GM12878 (cell line): ENCODE measurements around the gene ZBTB7B. TPM values are rescaled to one million over a fixed set of nuclear protein-coding genes. Genes with fewer than 3 reads are reported as not detected.

Experiments
- ATF7 ChIP-seq: fragments of 450-650 bp; IDR thresholded peaks from 2 replicates; pipeline ENCODE4 v1.6.1; 2016; ENCODE audit warnings: low read depth, mild to moderate bottlenecking
- CTCF ChIP-seq, 3 experiments: IDR thresholded peaks in 2 of 3; conservative IDR thresholded peaks in 1 of 3; 2 replicates each; pipeline ENCODE4 v1.5.1; 2011; ENCODE audit warnings: low read depth in 3 of 3, low read length in 3 of 3, mild to moderate bottlenecking in 3 of 3, control low read depth in 2 of 3, moderate library complexity in 2 of 3, inconsistent platforms in 1 of 3, mixed read lengths in 1 of 3; ENCODE audit not compliant: control insufficient read depth in 2 of 3, insufficient read depth in 1 of 3; ENCODE audit errors: extremely low read depth in 1 of 3
- EGR1 ChIP-seq, 2 experiments: IDR thresholded peaks; 1 replicate in 1 of 2; 2 replicates in 1 of 2; pipeline ENCODE4 v1.6.1; 2011 to 2012; ENCODE audit warnings: low read depth in 2 of 2, low read length in 2 of 2, borderline replicate concordance in 1 of 2, mild to moderate bottlenecking in 1 of 2, moderate library complexity in 1 of 2
- EZH2 ChIP-seq: IDR thresholded peaks from 2 replicates; pipeline ENCODE4 v1.6.1; 2012; ENCODE audit warnings: low read depth, mild to moderate bottlenecking, control low read depth, inconsistent platforms, low read length, borderline replicate concordance; ENCODE audit not compliant: control insufficient read depth
- HDAC6 ChIP-seq: fragments of 200-600 bp; sonication (generic); IDR thresholded peaks from one replicate; pipeline ENCODE4 v1.8.0; 2017; ENCODE audit warnings: antibody characterized with exemption; ENCODE audit not compliant: unreplicated experiment
- IRF5 ChIP-seq: fragments of 450-650 bp; IDR thresholded peaks from 2 replicates; pipeline ENCODE4 v1.6.1; 2017; ENCODE audit warnings: borderline replicate concordance
- KAT2A ChIP-seq: conservative IDR thresholded peaks from 2 replicates; pipeline ENCODE4 v1.6.1; 2011; ENCODE audit warnings: low read depth, low read length; ENCODE audit not compliant: control insufficient read depth
- MTA2 ChIP-seq: fragments of 450-650 bp; IDR thresholded peaks from 2 replicates; pipeline ENCODE4 v1.6.1; 2016; ENCODE audit warnings: low read depth, mild to moderate bottlenecking, moderate library complexity
- MTA3 ChIP-seq: IDR thresholded peaks from 2 replicates; pipeline ENCODE4 v1.6.1; 2012; ENCODE audit warnings: low read length, inconsistent platforms, borderline replicate concordance
- NRF1 ChIP-seq: conservative IDR thresholded peaks from 2 replicates; pipeline ENCODE4 v1.6.1; 2011; ENCODE audit warnings: mild to moderate bottlenecking, low read depth, low read length, improper control_type of control experiment
- PML ChIP-seq: IDR thresholded peaks from 2 replicates; pipeline ENCODE4 v1.6.1; 2012; ENCODE audit warnings: low read length, inconsistent platforms
- RCOR1 ChIP-seq: conservative IDR thresholded peaks from 2 replicates; pipeline ENCODE4 v1.6.1; 2012; ENCODE audit warnings: low read depth, low read length, improper control_type of control experiment
- SMAD5 ChIP-seq: IDR thresholded peaks from 2 replicates; pipeline ENCODE4 v1.6.1; 2016; ENCODE audit warnings: antibody characterized with exemption, low read depth
- SREBF1 ChIP-seq: IDR thresholded peaks from 2 replicates; pipeline ENCODE4 v1.6.1; 2012; ENCODE audit warnings: mild to moderate bottlenecking, low read length
- STAT1 ChIP-seq: fragments of 450-650 bp; conservative IDR thresholded peaks from 2 replicates; pipeline ENCODE4 v1.6.1; 2014; ENCODE audit warnings: antibody characterized with exemption, mild to moderate bottlenecking
- TAF1 ChIP-seq: IDR thresholded peaks from 2 replicates; pipeline ENCODE4 v1.6.1; 2011; ENCODE audit warnings: mild to moderate bottlenecking, low read depth, low read length, borderline replicate concordance
- ZBTB40 ChIP-seq: fragments of 450-650 bp; IDR thresholded peaks from 2 replicates; pipeline ENCODE4 v1.6.1; 2016; ENCODE audit warnings: mild to moderate bottlenecking, moderate library complexity, borderline replicate concordance
- ZNF592 ChIP-seq: fragments of 450-650 bp; IDR thresholded peaks from 2 replicates; pipeline ENCODE4 v1.6.1; 2017; ENCODE audit warnings: mild to moderate bottlenecking, moderate library complexity
- ZNF622 ChIP-seq: fragments of 450-650 bp; IDR thresholded peaks from 2 replicates; pipeline ENCODE4 v1.6.1; 2017; ENCODE audit warnings: mild to moderate bottlenecking, inconsistent platforms
- polyA plus RNA-seq, 11 experiments: library from polyadenylated mRNA; depleted of rRNA in 4 of 11; unstranded in 6 of 11; stranded (reverse) in 5 of 11; fragments of >200 nt; fragmentation: Nextera tagmentation in 4 of 11; fragmentation: Illumina TruSeq in 1 of 11; extraction: Ambion mirVana in 4 of 11; extraction: Trizol in 1 of 11; gene quantifications; 1 replicate in 1 of 11; 2 replicates in 10 of 11; pipeline versions ENCODE4 v1.2.1 to v1.2.3, GENCODE V29; 2011 to 2016; ENCODE audit warnings: inconsistent platforms in 2 of 11, missing spikeins in 2 of 11, low read depth in 1 of 11
- total RNA-seq, 4 experiments: library from RNA; depleted of rRNA in 3 of 4; stranded (reverse); fragments of >200 nt in 3 of 4; fragmentation: Illumina TruSeq in 1 of 4; extraction: Trizol in 1 of 4; gene quantifications; 2 replicates each; pipeline versions ENCODE4 v1.2.1 to v1.2.3, GENCODE V29; 2013 to 2021

The ZBTB7B gene
- total and polyA plus RNA-seq, 10 of the 15 experiments (the other 5 are each of a cell fraction or from before 2014, with no cell fraction given): 0.11 to 44.9 (median 11.3) TPM

- TF ChIP-seq ZBTB40 (no peak; the same call in 1 of the 2 replicates), EGR1 (IDR thresholded peaks at IDR 0.05; ENCODE audit: borderline replicate concordance in 1 of 2, low read depth in 2 of 2, low read length in 2 of 2) (peak in 1 of 2 experiments; percentile 49; a peak in 1 of 3 replicates), RCOR1 (no peak), HDAC6 (no peak), ATF7 (no peak), MTA2 (no peak), IRF5 (no peak), MTA3 (no peak), TAF1 (no peak), NRF1 (no peak), CTCF (IDR thresholded peaks at IDR 0.05 in 2 of 3, conservative IDR thresholded peaks at IDR 0.05 in 1 of 3; ENCODE audit: control insufficient read depth in 2 of 3, extremely low read depth in 1 of 3, insufficient read depth in 1 of 3, low read depth in 3 of 3, low read length in 3 of 3) (no peak), KAT2A (no peak), SREBF1 (no peak), ZNF622 (no peak), PML (no peak), STAT1 (no peak), ZNF592 (no peak), EZH2 (no peak), SMAD5 (no peak)
These were observed 47.4 kb upstream of the ZBTB7B start (continued) for GRCh38 chr1:154955039-154955717.
